HEK293 (cell line): ENCODE measurements around the gene FUT8.

ENCODE experiments used
- CTCF ChIA-PET: fragments of 350-600 bp; formaldehyde crosslinking; extraction: SDS; loops from one replicate; lab custom pipeline; 2021; ENCODE audit warnings: antibody characterized with exemption; lab: Yijun Ruan, JAX
- POLR2A ChIA-PET: fragments of 300-600 bp; formaldehyde crosslinking; extraction: SDS; loops from one replicate; lab custom pipeline; 2020; ENCODE audit warnings: antibody characterized with exemption, inconsistent platforms; lab: Yijun Ruan, JAX
- H3K27ac ChIP-seq: fragments of 200-500 bp; sonication (Bioruptor generic); 2 replicates; pipeline ENCODE4 v1.5.1; 2014; ENCODE audit warnings: low read depth, low read length, control low read depth, inconsistent platforms; ENCODE audit errors: extremely low read depth
- H3K36me3 ChIP-seq, 2 experiments: fragments of 200-500 bp in 1 of 2; sonication (Bioruptor generic) in 1 of 2; 1 replicate in 1 of 2; 2 replicates in 1 of 2; pipeline ENCODE4 v1.5.1; 2014 to 2017; ENCODE audit warnings: inconsistent platforms in 2 of 2, low read length in 2 of 2; ENCODE audit not compliant: control insufficient read depth in 2 of 2, insufficient read depth in 1 of 2
- H3K4me1 ChIP-seq: fragments of 200-500 bp; sonication (Bioruptor generic); 2 replicates; pipeline ENCODE4 v1.5.1; 2014; ENCODE audit warnings: mild to moderate bottlenecking, low read length, inconsistent platforms; ENCODE audit not compliant: control insufficient read depth, insufficient read depth
- H3K4me3 ChIP-seq: 2 replicates; pipeline ENCODE4 v1.5.1; 2011; ENCODE audit warnings: low read depth, mild to moderate bottlenecking, control low read depth, low read length, moderate library complexity
- H3K9me3 ChIP-seq: fragments of 200-500 bp; sonication (Bioruptor generic); 2 replicates; pipeline ENCODE4 v1.5.1; 2014; ENCODE audit warnings: low read depth, low read length, inconsistent platforms; ENCODE audit not compliant: control insufficient read depth, insufficient read depth
- HOXC10 ChIP-seq: sonication (generic); formaldehyde crosslinking; IDR thresholded peaks from 2 replicates; pipeline ENCODE4 v1.8.1; 2023; ENCODE audit warnings: mild to moderate bottlenecking, missing genetic modification reagents
- PRDM10 ChIP-seq: fragments of 450-650 bp; formaldehyde crosslinking; IDR thresholded peaks from 2 replicates; pipeline ENCODE4 v1.5.1; 2016; ENCODE audit warnings: missing biosample characterization, missing genetic modification characterization
- REST ChIP-seq: fragments of 450-650 bp; formaldehyde crosslinking; IDR thresholded peaks from 2 replicates; pipeline ENCODE4 v1.5.1; 2016; ENCODE audit warnings: missing biosample characterization, missing genetic modification characterization
- SP3 ChIP-seq: fragments of 450-650 bp; formaldehyde crosslinking; IDR thresholded peaks from 2 replicates; pipeline ENCODE4 v1.5.1; 2016; ENCODE audit warnings: missing biosample characterization, missing genetic modification characterization
- ZBTB20 ChIP-seq: fragments of 450-650 bp; formaldehyde crosslinking; IDR thresholded peaks from 2 replicates; pipeline ENCODE4 v1.5.1; 2016; ENCODE audit warnings: missing biosample characterization, missing genetic modification characterization
- ZNF133 ChIP-seq: fragments of 450-650 bp; formaldehyde crosslinking; IDR thresholded peaks from 2 replicates; pipeline ENCODE4 v1.5.1; 2016; ENCODE audit warnings: missing biosample characterization, missing genetic modification characterization
- ZNF2 ChIP-seq: fragments of 450-650 bp; formaldehyde crosslinking; IDR thresholded peaks from 2 replicates; pipeline ENCODE4 v1.5.1; 2016; ENCODE audit warnings: missing biosample characterization, missing genetic modification characterization
- ZNF404 ChIP-seq: fragments of 450-650 bp; formaldehyde crosslinking; IDR thresholded peaks from 2 replicates; pipeline ENCODE4 v1.5.1; 2017; ENCODE audit warnings: missing biosample characterization, missing genetic modification characterization
- ZNF501 ChIP-seq: fragments of 450-650 bp; formaldehyde crosslinking; IDR thresholded peaks from 2 replicates; pipeline ENCODE4 v1.5.1; 2016; ENCODE audit warnings: missing biosample characterization, missing genetic modification characterization
- ZNF544 ChIP-seq: fragments of 450-650 bp; formaldehyde crosslinking; IDR thresholded peaks from 2 replicates; pipeline ENCODE4 v1.5.0; 2017; ENCODE audit warnings: missing biosample characterization, missing genetic modification characterization
- ZNF654 ChIP-seq: fragments of 450-650 bp; formaldehyde crosslinking; IDR thresholded peaks from 2 replicates; pipeline ENCODE4 v1.5.1; 2016; ENCODE audit warnings: low read depth, missing biosample characterization, missing genetic modification characterization
- ZNF776 ChIP-seq: fragments of 450-650 bp; formaldehyde crosslinking; IDR thresholded peaks from 2 replicates; pipeline ENCODE4 v1.5.0; 2017; ENCODE audit warnings: missing biosample characterization, missing genetic modification characterization, borderline replicate concordance
- TF ChIP-seq, protein P1 (sequence below): fragments of 450-650 bp; formaldehyde crosslinking; IDR thresholded peaks from 2 replicates; pipeline ENCODE4 v1.5.1; 2017; ENCODE audit warnings: missing biosample characterization, missing genetic modification characterization
- TF ChIP-seq, protein P2 (sequence below): fragments of 450-650 bp; formaldehyde crosslinking; IDR thresholded peaks from 2 replicates; pipeline ENCODE4 v1.5.1; 2016; ENCODE audit warnings: missing biosample characterization, missing genetic modification characterization, borderline replicate concordance

Gene FUT8

GRCh38 chr14:65748796-65749195 is 336.3 kb downstream of the FUT8 start (continued):
- TF ChIP-seq PRDM10 (tag by site-specific recombination) (no peak), ZNF2 (tag by site-specific recombination) (no peak), ZNF501 (tag by site-specific recombination) (no peak), ZNF544 (tag by site-specific recombination) (no peak), ZBTB20 (tag by site-specific recombination) (no peak)
- TF ChIP-seq, all 188 proteins: peak for 0

GRCh38 chr14:65749287-65749686 is 336.8 kb downstream of the FUT8 start:
- no peaks in the 10 kb centered on the region for H3K9me3 ChIP-seq
- H3K4me3 ChIP-seq: no peak overlapping the region
- ChIA-PET POLR2A (no interaction called here), CTCF (no interaction called here)
- no peak for TF ChIP-seq HOXC10 (CRISPR knock-in tag)
- no peak for TF ChIP-seq ZNF133 (tag by site-specific recombination)
- TF ChIP-seq, protein P1, sequence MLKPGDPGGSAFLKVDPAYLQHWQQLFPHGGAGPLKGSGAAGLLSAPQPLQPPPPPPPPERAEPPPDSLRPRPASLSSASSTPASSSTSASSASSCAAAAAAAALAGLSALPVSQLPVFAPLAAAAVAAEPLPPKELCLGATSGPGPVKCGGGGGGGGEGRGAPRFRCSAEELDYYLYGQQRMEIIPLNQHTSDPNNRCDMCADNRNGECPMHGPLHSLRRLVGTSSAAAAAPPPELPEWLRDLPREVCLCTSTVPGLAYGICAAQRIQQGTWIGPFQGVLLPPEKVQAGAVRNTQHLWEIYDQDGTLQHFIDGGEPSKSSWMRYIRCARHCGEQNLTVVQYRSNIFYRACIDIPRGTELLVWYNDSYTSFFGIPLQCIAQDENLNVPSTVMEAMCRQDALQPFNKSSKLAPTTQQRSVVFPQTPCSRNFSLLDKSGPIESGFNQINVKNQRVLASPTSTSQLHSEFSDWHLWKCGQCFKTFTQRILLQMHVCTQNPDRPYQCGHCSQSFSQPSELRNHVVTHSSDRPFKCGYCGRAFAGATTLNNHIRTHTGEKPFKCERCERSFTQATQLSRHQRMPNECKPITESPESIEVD (tag by site-specific recombination): no peak
- no peak for TF ChIP-seq REST
- TF ChIP-seq ZNF776 (tag by site-specific recombination): no peak
- H3K4me1 ChIP-seq: peaks cover 7% of the 10 kb centered on the region; the same call in 1 of the 2 replicates
- no peak overlapping the region for H3K27ac ChIP-seq
- H3K36me3 ChIP-seq: no peaks in the 10 kb centered on the region

- Histone ChIP-seq H3K9me3 (no peaks in the 10 kb centered on the region), H3K4me1 (peaks cover 7% of the 10 kb centered on the region; the same call in 1 of the 2 replicates), H3K4me3 (no peak overlapping the region), H3K36me3 (no peaks in the 10 kb centered on the region), H3K27ac (no peak overlapping the region)
- no peak for TF ChIP-seq ZNF654 (tag by site-specific recombination)
- TF ChIP-seq ZNF544 (tag by site-specific recombination): no peak
- TF ChIP-seq, protein P2, sequence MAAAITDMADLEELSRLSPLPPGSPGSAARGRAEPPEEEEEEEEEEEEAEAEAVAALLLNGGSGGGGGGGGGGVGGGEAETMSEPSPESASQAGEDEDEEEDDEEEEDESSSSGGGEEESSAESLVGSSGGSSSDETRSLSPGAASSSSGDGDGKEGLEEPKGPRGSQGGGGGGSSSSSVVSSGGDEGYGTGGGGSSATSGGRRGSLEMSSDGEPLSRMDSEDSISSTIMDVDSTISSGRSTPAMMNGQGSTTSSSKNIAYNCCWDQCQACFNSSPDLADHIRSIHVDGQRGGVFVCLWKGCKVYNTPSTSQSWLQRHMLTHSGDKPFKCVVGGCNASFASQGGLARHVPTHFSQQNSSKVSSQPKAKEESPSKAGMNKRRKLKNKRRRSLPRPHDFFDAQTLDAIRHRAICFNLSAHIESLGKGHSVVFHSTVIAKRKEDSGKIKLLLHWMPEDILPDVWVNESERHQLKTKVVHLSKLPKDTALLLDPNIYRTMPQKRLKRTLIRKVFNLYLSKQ (tag by site-specific recombination): no peak
- no peak for TF ChIP-seq SP3 (tag by site-specific recombination)
- no peak for TF ChIP-seq ZNF404
- ChIA-PET POLR2A (no interaction called here), CTCF (no interaction called here)
Measured at GRCh38 chr14:65750906-65751305, 338.4 kb downstream of the FUT8 start.
